K562 (cell line): Measurements from ENCODE around the gene ZNF692. TPM values are rescaled to one million over a fixed set of nuclear protein-coding genes. Genes with fewer than 3 reads are reported as not detected.
A peak's percentile ranks its signal among the peaks of the same experiment; 100 is the strongest.

Experiments
- ATAC-seq: fragments of 200-7000 bp; cut with Tn5 transposase; 3 replicates; pipeline ENCODE4 v1.9.1; 2020; ENCODE audit warnings: moderate library complexity
- BruUV-seq: library from RNA; stranded (reverse); fragments of 400-500 nt; replicated peaks from 2 replicates; lab custom pipeline; 2021; lab: Mats Ljungman, UMichigan
- CTCF ChIA-PET: fragments of 300-600 bp; formaldehyde crosslinking; extraction: SDS; loops from one replicate; lab custom pipeline; 2021; ENCODE audit warnings: low intra/inter-chr PET ratio; lab: Yijun Ruan, JAX
- POLR2A ChIA-PET: fragments of 300-600, 350-650 bp; sonication (Branson Sonifier 250); formaldehyde crosslinking; extraction: SDS; loops from one replicate; lab custom pipeline; 2021; ENCODE audit warnings: antibody characterized with exemption, inconsistent platforms; lab: Yijun Ruan, JAX
- DNase-seq, 4 experiments: peaks; one replicate each; pipeline versions ENCODE4 v3.0.0 to v3.0.0-alpha.2; 2011 to 2018; ENCODE audit warnings: low spot score in 3 of 4, mixed read lengths in 3 of 4; ENCODE audit errors: extremely low read depth in 1 of 4
- FAIRE-seq: peaks from 2 replicates; lab custom pipeline; 2011; peaks lifted over from hg19 to GRCh38; lab: Jason Lieb, UNC
- H2AFZ ChIP-seq: 2 replicates; pipeline ENCODE4 v1.6.0; 2011; ENCODE audit warnings: low read depth, low read length, control low read depth, inconsistent platforms
- H3K27ac ChIP-seq: fragments of 200-600 bp; 3 replicates; pipeline ENCODE4 v1.8.0; 2011; ENCODE audit warnings: low read depth, mild to moderate bottlenecking, control low read depth, inconsistent platforms, low read length, moderate library complexity, mixed read lengths; ENCODE audit errors: extremely low read depth
- H3K27me3 ChIP-seq, 2 experiments: fragments of 300-600 bp in 1 of 2; 2 replicates in 1 of 2; 3 replicates in 1 of 2; pipeline versions ENCODE4 v1.6.0 to v1.8.0; 2011; ENCODE audit warnings: inconsistent platforms in 2 of 2, low read length in 2 of 2, mild to moderate bottlenecking in 1 of 2, mixed read lengths in 1 of 2, moderate library complexity in 1 of 2; ENCODE audit not compliant: control insufficient read depth in 2 of 2, insufficient read depth in 2 of 2
- H3K36me3 ChIP-seq: fragments of 300-600 bp; 3 replicates; pipeline ENCODE4 v1.8.0; 2011; ENCODE audit warnings: mild to moderate bottlenecking, low read length, inconsistent platforms; ENCODE audit not compliant: control insufficient read depth, insufficient read depth
- H3K4me1 ChIP-seq, 2 experiments: fragments of 200-600 bp in 1 of 2; replicated peaks in 1 of 2; 2 replicates in 1 of 2; 3 replicates in 1 of 2; pipeline versions ENCODE4 v1.5.1 to v1.8.0; 2011; ENCODE audit warnings: inconsistent platforms in 2 of 2, low read length in 2 of 2, mild to moderate bottlenecking in 1 of 2, mixed read lengths in 1 of 2, moderate library complexity in 1 of 2; ENCODE audit not compliant: control insufficient read depth in 2 of 2, insufficient read depth in 2 of 2
- H3K4me2 ChIP-seq: 2 replicates; pipeline ENCODE4 v1.6.1; 2011; ENCODE audit warnings: low read length, control low read depth, inconsistent platforms, mixed read lengths; ENCODE audit not compliant: insufficient read depth
- H3K4me3 ChIP-seq: fragments of 200-600 bp; sonication (generic), shearing (Covaris generic); 2 replicates; pipeline ENCODE4 v1.5.1; 2016; ENCODE audit warnings: control low read depth, inconsistent platforms
- H3K79me2 ChIP-seq: fragments of 200-600 bp; 3 replicates; pipeline ENCODE4 v1.8.0; 2011; ENCODE audit warnings: low read length, inconsistent platforms; ENCODE audit not compliant: control insufficient read depth, insufficient read depth
- H3K9ac ChIP-seq, 2 experiments: 2 replicates each; pipeline versions ENCODE4 v1.6.0 to v1.6.1; 2011; ENCODE audit warnings: low read depth in 2 of 2, low read length in 2 of 2, control low read depth in 1 of 2, inconsistent platforms in 1 of 2, mild to moderate bottlenecking in 1 of 2, mixed read lengths in 1 of 2; ENCODE audit not compliant: insufficient read depth in 1 of 2
- H3K9me1 ChIP-seq: one replicate; pipeline ENCODE4 v1.6.0; 2011; ENCODE audit warnings: inconsistent platforms, mild to moderate bottlenecking, low read length, moderate library complexity; ENCODE audit not compliant: control insufficient read depth, insufficient read depth
- H3K9me3 ChIP-seq: replicated peaks from 2 replicates; pipeline ENCODE4 v1.5.1; 2011; ENCODE audit warnings: low read depth, low read length, inconsistent platforms; ENCODE audit not compliant: control insufficient read depth, insufficient read depth
- H4K20me1 ChIP-seq: replicated peaks from 2 replicates; pipeline ENCODE4 v1.6.1; 2011; ENCODE audit warnings: low read length, inconsistent platforms, mixed read lengths; ENCODE audit not compliant: control insufficient read depth, insufficient read depth
- ETV5 ChIP-seq: sonication (generic); formaldehyde crosslinking; IDR thresholded peaks from 2 replicates; pipeline ENCODE4 v1.4.0; 2020; ENCODE audit warnings: low read depth, mild to moderate bottlenecking, missing genetic modification reagents
- KAT7 ChIP-seq: sonication (generic); formaldehyde crosslinking; IDR thresholded peaks from 2 replicates; pipeline ENCODE4 v1.8.0; 2022; ENCODE audit warnings: missing genetic modification reagents, mild to moderate bottlenecking, borderline replicate concordance
- MTA2 ChIP-seq: fragments of 450-650 bp; IDR thresholded peaks from 2 replicates; pipeline ENCODE4 v1.6.1; 2016; ENCODE audit warnings: low read depth
- RB1 ChIP-seq: fragments of 450-650 bp; IDR thresholded peaks from 2 replicates; pipeline ENCODE4 v1.6.1; 2017; ENCODE audit warnings: low read depth, mild to moderate bottlenecking
- SLC30A9 ChIP-seq: fragments of 250-450 bp; sonication (Bioruptor Pico); IDR thresholded peaks from 2 replicates; pipeline ENCODE4 v1.8.0; 2022; ENCODE audit warnings: mild to moderate bottlenecking, moderate library complexity
- SMAD2 ChIP-seq: fragments of 150-350 bp; IDR thresholded peaks from 2 replicates; pipeline ENCODE4 v1.6.1; 2014; ENCODE audit warnings: low read depth, mild to moderate bottlenecking, low read length
- ZEB2 ChIP-seq: fragments of 450-650 bp; IDR thresholded peaks from 2 replicates; pipeline ENCODE4 v1.6.1; 2016
- WGBS: fragments of 100-300 bp; shearing (Covaris generic); methylation state at CpG from one replicate; pipeline ENCODE4 v1.1.6; 2016; ENCODE audit warnings: low coverage, mixed read lengths; ENCODE audit not compliant: insufficient coverage; ENCODE audit errors: missing lambda C conversion rate; 5-methylcytosine and 5-hydroxymethylcytosine counted together
- in situ Hi-C: fragments of 300-500 bp; cut with MboI; formaldehyde crosslinking; loops from 4 replicates; pipeline ENCODE4 v1.15.0; 2018; ENCODE audit warnings: inconsistent platforms, mixed read lengths
- intact Hi-C: fragments of 100-400 bp; cut with micrococcal nuclease; formaldehyde crosslinking; loops from 2 replicates; pipeline ENCODE4 v1.14.2; 2022
- polyA plus RNA-seq, 8 experiments: library from polyadenylated mRNA; depleted of rRNA in 4 of 8; stranded (reverse) in 5 of 8; unstranded in 3 of 8; fragments of >200 nt; fragmentation: Nextera tagmentation in 2 of 8; fragmentation: Illumina TruSeq in 1 of 8; extraction: Ambion mirVana in 2 of 8; extraction: Trizol in 1 of 8; gene quantifications; 2 replicates each; pipeline versions ENCODE4 v1.2.1 to v1.2.3, GENCODE V29; 2011 to 2014; ENCODE audit warnings: inconsistent platforms in 1 of 8, missing spikeins in 1 of 8
- total RNA-seq, 7 experiments: library from RNA; depleted of rRNA in 6 of 7; stranded (reverse); fragments of >200 nt in 6 of 7; fragmentation: Illumina TruSeq in 2 of 7; extraction: Trizol in 2 of 7; gene quantifications; 2 replicates each; pipeline versions ENCODE4 v1.2.1 to v1.2.3, GENCODE V29; 2011 to 2021; ENCODE audit warnings: low replicate concordance in 1 of 7
- TF ChIP-seq, protein P1 (sequence below): fragments of 450-650 bp; formaldehyde crosslinking; conservative IDR thresholded peaks from 2 replicates; pipeline ENCODE4 v1.4.0; 2022; ENCODE audit warnings: mild to moderate bottlenecking, missing genetic modification characterization
- TF ChIP-seq, protein P2 (sequence below): fragments of 450-650 bp; formaldehyde crosslinking; IDR thresholded peaks from 2 replicates; pipeline ENCODE4 v1.4.0; 2020; ENCODE audit warnings: mild to moderate bottlenecking, moderate library complexity
- TF ChIP-seq, protein P3 (sequence below): IDR thresholded peaks from 2 replicates; pipeline ENCODE4 v1.6.1; 2012; ENCODE audit warnings: low read depth, low read length, improper control_type of control experiment, borderline replicate concordance
- TF ChIP-seq, protein P4 (sequence below), 2 experiments: fragments of 450-650 bp in 1 of 2; sonication (generic) in 1 of 2; formaldehyde crosslinking; conservative IDR thresholded peaks; 2 replicates each; pipeline versions ENCODE4 v1.4.0 to v1.8.1; 2020 to 2022; ENCODE audit warnings: mild to moderate bottlenecking in 1 of 2, missing genetic modification reagents in 1 of 2
- TF ChIP-seq, protein P5 (sequence below): IDR thresholded peaks from 3 replicates; pipeline ENCODE4 v1.6.1; 2011; ENCODE audit warnings: borderline replicate concordance, mild to moderate bottlenecking, moderate library complexity; ENCODE audit not compliant: insufficient read length; ENCODE audit errors: extremely low read depth

Gene ZNF692
- total and polyA plus RNA-seq, 9 of the 15 experiments (the other 6 are each of a cell fraction or from before 2014, with no cell fraction given) = 8.4 to 143 (median 55.9) TPM

DNA sequence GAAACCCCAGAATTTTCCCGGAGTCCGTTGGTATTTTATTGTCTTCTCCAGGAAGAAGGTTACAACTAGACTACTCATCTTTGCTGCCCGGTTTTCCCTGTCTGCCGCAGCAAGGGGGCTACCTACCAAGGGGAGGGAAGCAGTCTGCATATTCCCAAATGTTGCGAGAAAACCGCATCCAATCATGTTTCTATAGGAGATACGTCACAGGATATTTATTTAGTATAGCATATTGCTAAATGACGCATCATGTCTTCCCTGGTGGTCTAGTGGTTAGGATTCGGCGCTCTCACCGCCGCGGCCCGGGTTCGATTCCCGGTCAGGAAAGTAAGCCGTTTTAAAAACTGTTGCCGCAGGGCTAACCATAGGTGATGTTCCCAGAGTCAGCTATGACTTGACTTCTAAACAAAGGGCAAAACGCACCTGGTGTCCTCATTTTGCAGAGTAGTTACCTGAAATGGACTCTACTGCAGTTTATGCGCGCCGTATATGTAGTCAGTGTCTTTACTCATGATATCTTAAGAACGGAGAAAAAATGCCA lies 15.2 kb upstream of the ZNF692 start:
- WGBS = under 1% methylated on average over 23 of the region's 23 CpGs
- H3K9ac ChIP-seq = peak overlapping the region; percentile 97 to 99; a peak in 3 of 4 replicates
- H3K27ac ChIP-seq = peak overlapping the region; percentile 98
- TF ChIP-seq MTA2 = peak; percentile 8; the same call in 1 of the 2 replicates
- TF ChIP-seq, protein P1, sequence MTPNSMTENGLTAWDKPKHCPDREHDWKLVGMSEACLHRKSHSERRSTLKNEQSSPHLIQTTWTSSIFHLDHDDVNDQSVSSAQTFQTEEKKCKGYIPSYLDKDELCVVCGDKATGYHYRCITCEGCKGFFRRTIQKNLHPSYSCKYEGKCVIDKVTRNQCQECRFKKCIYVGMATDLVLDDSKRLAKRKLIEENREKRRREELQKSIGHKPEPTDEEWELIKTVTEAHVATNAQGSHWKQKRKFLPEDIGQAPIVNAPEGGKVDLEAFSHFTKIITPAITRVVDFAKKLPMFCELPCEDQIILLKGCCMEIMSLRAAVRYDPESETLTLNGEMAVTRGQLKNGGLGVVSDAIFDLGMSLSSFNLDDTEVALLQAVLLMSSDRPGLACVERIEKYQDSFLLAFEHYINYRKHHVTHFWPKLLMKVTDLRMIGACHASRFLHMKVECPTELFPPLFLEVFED (CRISPR knock-in tag) = peak; percentile 81
- peak; percentile 68 for TF ChIP-seq ZEB2
- TF ChIP-seq, protein P2, sequence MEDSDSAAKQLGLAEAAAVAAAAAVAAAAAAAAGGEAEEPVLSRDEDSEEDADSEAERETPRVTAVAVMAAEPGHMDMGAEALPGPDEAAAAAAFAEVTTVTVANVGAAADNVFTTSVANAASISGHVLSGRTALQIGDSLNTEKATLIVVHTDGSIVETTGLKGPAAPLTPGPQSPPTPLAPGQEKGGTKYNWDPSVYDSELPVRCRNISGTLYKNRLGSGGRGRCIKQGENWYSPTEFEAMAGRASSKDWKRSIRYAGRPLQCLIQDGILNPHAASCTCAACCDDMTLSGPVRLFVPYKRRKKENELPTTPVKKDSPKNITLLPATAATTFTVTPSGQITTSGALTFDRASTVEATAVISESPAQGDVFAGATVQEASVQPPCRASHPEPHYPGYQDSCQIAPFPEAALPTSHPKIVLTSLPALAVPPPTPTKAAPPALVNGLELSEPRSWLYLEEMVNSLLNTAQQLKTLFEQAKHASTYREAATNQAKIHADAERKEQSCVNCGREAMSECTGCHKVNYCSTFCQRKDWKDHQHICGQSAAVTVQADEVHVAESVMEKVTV (CRISPR knock-in tag) = no peak
- TF ChIP-seq, protein P3, sequence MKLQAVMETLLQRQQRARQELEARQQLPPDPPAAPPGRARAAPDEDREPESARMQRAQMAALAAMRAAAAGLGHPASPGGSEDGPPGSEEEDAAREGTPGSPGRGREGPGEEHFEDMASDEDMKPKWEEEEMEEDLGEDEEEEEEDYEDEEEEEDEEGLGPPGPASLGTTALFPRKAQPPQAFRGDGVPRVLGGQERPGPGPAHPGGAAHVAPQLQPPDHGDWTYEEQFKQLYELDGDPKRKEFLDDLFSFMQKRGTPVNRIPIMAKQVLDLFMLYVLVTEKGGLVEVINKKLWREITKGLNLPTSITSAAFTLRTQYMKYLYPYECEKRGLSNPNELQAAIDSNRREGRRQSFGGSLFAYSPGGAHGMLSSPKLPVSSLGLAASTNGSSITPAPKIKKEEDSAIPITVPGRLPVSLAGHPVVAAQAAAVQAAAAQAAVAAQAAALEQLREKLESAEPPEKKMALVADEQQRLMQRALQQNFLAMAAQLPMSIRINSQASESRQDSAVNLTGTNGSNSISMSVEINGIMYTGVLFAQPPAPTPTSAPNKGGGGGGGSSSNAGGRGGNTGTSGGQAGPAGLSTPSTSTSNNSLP = peak; percentile 69; the same call in 1 of the 2 replicates
- TF ChIP-seq, protein P4, sequence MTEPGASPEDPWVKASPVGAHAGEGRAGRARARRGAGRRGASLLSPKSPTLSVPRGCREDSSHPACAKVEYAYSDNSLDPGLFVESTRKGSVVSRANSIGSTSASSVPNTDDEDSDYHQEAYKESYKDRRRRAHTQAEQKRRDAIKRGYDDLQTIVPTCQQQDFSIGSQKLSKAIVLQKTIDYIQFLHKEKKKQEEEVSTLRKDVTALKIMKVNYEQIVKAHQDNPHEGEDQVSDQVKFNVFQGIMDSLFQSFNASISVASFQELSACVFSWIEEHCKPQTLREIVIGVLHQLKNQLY (CRISPR knock-in tag; conservative IDR thresholded peaks at IDR 0.05) = 0 out of 4 replicates have a peak, but pooled peaks of 1 of the 2 experiments have one; percentile 48
- TF ChIP-seq KAT7 (CRISPR knock-in tag) = peak; percentile 47; the same call in 1 of the 2 replicates
- TF ChIP-seq RB1 = peak; percentile 69; the same call in 1 of the 2 replicates
- no peak for TF ChIP-seq ETV5 (CRISPR knock-in tag)
- no peak for TF ChIP-seq SMAD2
- TF ChIP-seq, protein P5, sequence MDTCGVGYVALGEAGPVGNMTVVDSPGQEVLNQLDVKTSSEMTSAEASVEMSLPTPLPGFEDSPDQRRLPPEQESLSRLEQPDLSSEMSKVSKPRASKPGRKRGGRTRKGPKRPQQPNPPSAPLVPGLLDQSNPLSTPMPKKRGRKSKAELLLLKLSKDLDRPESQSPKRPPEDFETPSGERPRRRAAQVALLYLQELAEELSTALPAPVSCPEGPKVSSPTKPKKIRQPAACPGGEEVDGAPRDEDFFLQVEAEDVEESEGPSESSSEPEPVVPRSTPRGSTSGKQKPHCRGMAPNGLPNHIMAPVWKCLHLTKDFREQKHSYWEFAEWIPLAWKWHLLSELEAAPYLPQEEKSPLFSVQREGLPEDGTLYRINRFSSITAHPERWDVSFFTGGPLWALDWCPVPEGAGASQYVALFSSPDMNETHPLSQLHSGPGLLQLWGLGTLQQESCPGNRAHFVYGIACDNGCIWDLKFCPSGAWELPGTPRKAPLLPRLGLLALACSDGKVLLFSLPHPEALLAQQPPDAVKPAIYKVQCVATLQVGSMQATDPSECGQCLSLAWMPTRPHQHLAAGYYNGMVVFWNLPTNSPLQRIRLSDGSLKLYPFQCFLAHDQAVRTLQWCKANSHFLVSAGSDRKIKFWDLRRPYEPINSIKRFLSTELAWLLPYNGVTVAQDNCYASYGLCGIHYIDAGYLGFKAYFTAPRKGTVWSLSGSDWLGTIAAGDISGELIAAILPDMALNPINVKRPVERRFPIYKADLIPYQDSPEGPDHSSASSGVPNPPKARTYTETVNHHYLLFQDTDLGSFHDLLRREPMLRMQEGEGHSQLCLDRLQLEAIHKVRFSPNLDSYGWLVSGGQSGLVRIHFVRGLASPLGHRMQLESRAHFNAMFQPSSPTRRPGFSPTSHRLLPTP = peak; percentile 77
- no peak for TF ChIP-seq SLC30A9 (CRISPR knock-in tag)

More for the DNA sequence above, 15.2 kb upstream of the ZNF692 start:
- FAIRE-seq = no peak
- H3K4me1 ChIP-seq = peaks cover 16 to 21% of the 10 kb centered on the region in 2 experiments
- CTCF ChIA-PET = no interaction called here
- no TSS peak for BruUV-seq
- no peaks in the 10 kb centered on the region for H4K20me1 ChIP-seq
- H3K4me2 ChIP-seq = peak overlapping the region; percentile 99
- intact Hi-C loops = loop anchor here (1.0 kb wide), 5 partner anchors 11 to 36 kb away; partner anchors contain the start of genes PGBD2, ZNF672 and ZNF692
- no peaks in the 10 kb centered on the region for H3K36me3 ChIP-seq
- H3K79me2 ChIP-seq = no peaks in the 10 kb centered on the region
- in situ Hi-C loops = no loop called here
- H3K9me3 ChIP-seq = no peaks in the 10 kb centered on the region
- no peaks in the 10 kb centered on the region for H3K27me3 ChIP-seq
- peak overlapping the region; percentile 79 for H3K4me3 ChIP-seq
- POLR2A ChIA-PET = interaction anchor here (0.6 to 8.6 kb wide), 13 partner anchors 8 to 274 kb away, joined by 3 to 71 read pairs (median 4); partner anchors contain the start of genes PGBD2, ZNF672 and ZNF692
- peak; percentile 65 to 92 (median 69) for DNase-seq
- ATAC-seq = peak; percentile 80
- H2AFZ ChIP-seq = peak overlapping the region; percentile 75
- H3K9me1 ChIP-seq = no peaks in the 10 kb centered on the region
